ENCODE results near the gene FGD1.

GRCh38 chrX:54495814-54496516 lies at the start of gene FGD1:
- TF ChIP-seq CTCF (IDR thresholded peaks at IDR 0.05) (no peak), POLR2A (IDR thresholded peaks at IDR 0.05) (no peak)

All from testis (tissue), 2 donors.